Thyroid gland (tissue), 4 donors: ENCODE data around the gene SLC9A7.

Experiments
- POLR2A ChIP-seq, 2 donors: fragments of 450-650 bp; IDR thresholded peaks; one replicate each; pipeline ENCODE4 v1.6.1; 2017; ENCODE audit warnings: antibody characterized with exemption in 2 of 2, mild to moderate bottlenecking in 2 of 2, moderate library complexity in 1 of 2
- TF ChIP-seq, protein P1 (sequence below), 6 experiments: fragments of 200-600 bp in 3 of 6; fragments of 450-650 bp in 3 of 6; sonication (generic) in 3 of 6; IDR thresholded peaks; one replicate each; pipeline ENCODE4 v1.5.1; 2016 to 2019; ENCODE audit warnings: antibody characterized with exemption in 6 of 6, mild to moderate bottlenecking in 2 of 6, inconsistent platforms in 1 of 6, moderate library complexity in 1 of 6

DNA sequence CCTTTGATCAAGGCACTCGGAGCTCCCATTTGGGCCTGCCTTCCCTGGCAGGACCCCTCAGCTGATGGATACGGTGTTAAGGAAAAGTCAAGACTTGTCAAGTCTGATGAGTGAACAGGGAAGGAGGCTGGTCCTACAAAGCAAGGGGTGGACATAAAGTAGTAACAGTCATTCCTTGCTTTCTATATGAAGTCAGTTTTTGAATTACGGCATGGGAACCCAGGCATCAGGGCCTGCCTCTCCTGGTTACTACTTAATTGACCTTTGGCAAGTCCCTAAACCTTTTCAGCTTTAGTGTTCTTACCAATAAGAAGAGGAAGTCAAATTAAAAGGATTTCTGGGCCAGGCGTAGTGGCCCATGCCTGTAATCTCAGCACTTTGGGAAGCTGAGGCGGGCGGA is 178.3 kb downstream of the SLC9A7 start:
- TF ChIP-seq, protein P1, sequence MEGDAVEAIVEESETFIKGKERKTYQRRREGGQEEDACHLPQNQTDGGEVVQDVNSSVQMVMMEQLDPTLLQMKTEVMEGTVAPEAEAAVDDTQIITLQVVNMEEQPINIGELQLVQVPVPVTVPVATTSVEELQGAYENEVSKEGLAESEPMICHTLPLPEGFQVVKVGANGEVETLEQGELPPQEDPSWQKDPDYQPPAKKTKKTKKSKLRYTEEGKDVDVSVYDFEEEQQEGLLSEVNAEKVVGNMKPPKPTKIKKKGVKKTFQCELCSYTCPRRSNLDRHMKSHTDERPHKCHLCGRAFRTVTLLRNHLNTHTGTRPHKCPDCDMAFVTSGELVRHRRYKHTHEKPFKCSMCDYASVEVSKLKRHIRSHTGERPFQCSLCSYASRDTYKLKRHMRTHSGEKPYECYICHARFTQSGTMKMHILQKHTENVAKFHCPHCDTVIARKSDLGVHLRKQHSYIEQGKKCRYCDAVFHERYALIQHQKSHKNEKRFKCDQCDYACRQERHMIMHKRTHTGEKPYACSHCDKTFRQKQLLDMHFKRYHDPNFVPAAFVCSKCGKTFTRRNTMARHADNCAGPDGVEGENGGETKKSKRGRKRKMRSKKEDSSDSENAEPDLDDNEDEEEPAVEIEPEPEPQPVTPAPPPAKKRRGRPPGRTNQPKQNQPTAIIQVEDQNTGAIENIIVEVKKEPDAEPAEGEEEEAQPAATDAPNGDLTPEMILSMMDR (IDR thresholded peaks at IDR 0.05): no peak
- no peak for TF ChIP-seq POLR2A (IDR thresholded peaks at IDR 0.05)
